Measurements from ENCODE around the gene GP9. TPM values are rescaled to one million over a fixed set of nuclear protein-coding genes. Genes with fewer than 3 reads are reported as not detected.

The GP9 gene
- total RNA-seq, 1 experiment from 2014 or later = not detected

- Histone ChIP-seq H4K8ac (replicated peaks; ENCODE audit: insufficient read length, low read depth, low read length) (no peak overlapping the region), H3K9ac (ENCODE audit: extremely low read depth, insufficient read length, low read length) (no peak overlapping the region), H3K4me2 (ENCODE audit: insufficient read depth, insufficient read length, low read length) (no peak overlapping the region), H4K91ac (ENCODE audit: insufficient read length, low read depth, low read length) (no peak overlapping the region), H4K5ac (ENCODE audit: insufficient read length, low read depth, low read length) (no peak overlapping the region), H3K14ac (ENCODE audit: insufficient read depth, low read length) (no peak overlapping the region), H3K79me2 (ENCODE audit: insufficient read depth, low read length) (peaks cover 2% of the 10 kb centered on the region; the same call in 1 of the 2 replicates), H3K79me1 (ENCODE audit: insufficient read depth, low read depth, low read length, poor library complexity, severe bottlenecking) (no peaks in the 10 kb centered on the region), H2BK12ac (ENCODE audit: insufficient read length, low read depth, low read length) (no peak overlapping the region), H3T11ph (ENCODE audit: low read length) (no peak overlapping the region), H3K27me3 (ENCODE audit: insufficient read depth, low read length) (no peaks in the 10 kb centered on the region), H2AK5ac (ENCODE audit: insufficient read length, low read length) (no peak overlapping the region), H2BK20ac (ENCODE audit: low read depth, low read length, poor library complexity, severe bottlenecking) (no peak overlapping the region), H3K27ac (ENCODE audit: insufficient read length, low read depth, low read length) (no peak overlapping the region), H3K9me3 (ENCODE audit: control insufficient read depth, low read depth, low read length) (no peaks in the 10 kb centered on the region), H3K23ac (ENCODE audit: insufficient read length, low read depth, low read length) (no peak overlapping the region), H3K4ac (ENCODE audit: low read depth, low read length) (no peak overlapping the region), H2BK120ac (ENCODE audit: low read depth, low read length, poor library complexity, severe bottlenecking) (no peak overlapping the region), H3K4me1 (ENCODE audit: insufficient read depth, low read length) (no peaks in the 10 kb centered on the region), H2BK15ac (ENCODE audit: low read depth, low read length) (no peak overlapping the region), H3K18ac (ENCODE audit: insufficient read length, low read depth, low read length) (no peak overlapping the region), H2AFZ (ENCODE audit: low read length) (no peak overlapping the region), H3K23me2 (ENCODE audit: insufficient read length, low read depth, low read length, poor library complexity, severe bottlenecking) (no peaks in the 10 kb centered on the region), H4K20me1 (ENCODE audit: control insufficient read depth, insufficient read depth, insufficient read length) (no peaks in the 10 kb centered on the region), H2BK5ac (ENCODE audit: insufficient read length, low read length) (no peak overlapping the region), H3K56ac (ENCODE audit: insufficient read length, low read depth, low read length) (no peak overlapping the region)
- H3K9me3 Mint-ChIP-seq = no peaks in the 10 kb centered on the region
- H3K4me1 Mint-ChIP-seq = no peaks in the 10 kb centered on the region; a peak in 1 of 4 replicates
- H3K36me3 Mint-ChIP-seq (ENCODE audit: insufficient read depth in 1 of 3, low read depth in 3 of 3) = peaks cover 4 to 9% (median 6%) of the 10 kb centered on the region in 3 experiments; a peak in 5 of 7 replicates
- no peak overlapping the region for H3K4me3 Mint-ChIP-seq
- H3K27me3 Mint-ChIP-seq (ENCODE audit: low read depth) = no peaks in the 10 kb centered on the region
- no peak for DNase-seq
- no CpG with 5 or more reads among the region's 5 CpGs for WGBS (ENCODE audit: extremely low coverage, insufficient read length, low lambda C conversion rate)
- no peak for TF ChIP-seq CTCF (conservative IDR thresholded peaks at IDR 0.05)
- no peak overlapping the region for H3K27ac Mint-ChIP-seq
Measured at GRCh38 chr3:129106320-129106719, 45.7 kb downstream of the GP9 start.

All from H9 (cell line).